Thoracic aorta (tissue), 2 donors: Measurements from ENCODE around the gene KIZ. TPM values are rescaled to one million over a fixed set of nuclear protein-coding genes. Genes with fewer than 3 reads are reported as not detected.

Source experiments
- ATAC-seq: fragments of 150-250 bp; one replicate; pipeline ENCODE4 v1.8.0; 2017; ENCODE audit warnings: low read depth; ENCODE audit not compliant: insufficient number of reproducible peaks, low FRiP score
- DNase-seq: peaks from one replicate; pipeline ENCODE4 v3.0.0-alpha.2; 2020; ENCODE audit warnings: low spot score
- H3K27ac ChIP-seq, 2 donors: fragments of 200-600 bp; sonication (generic); 1 replicate in 1 of 2; 2 replicates in 1 of 2; pipeline ENCODE4 v1.5.1; 2016; ENCODE audit warnings: mild to moderate bottlenecking in 2 of 2, moderate library complexity in 2 of 2
- H3K27me3 ChIP-seq: fragments of 200-600 bp; sonication (generic); replicated peaks from 2 replicates; pipeline ENCODE4 v1.6.0; 2016; ENCODE audit warnings: mild to moderate bottlenecking; ENCODE audit not compliant: insufficient read depth
- H3K36me3 ChIP-seq: fragments of 200-600 bp; sonication (generic); one replicate; pipeline ENCODE4 v1.5.1; 2016
- H3K4me1 ChIP-seq, 2 donors: fragments of 200-600 bp; sonication (generic); 1 replicate in 1 of 2; 2 replicates in 1 of 2; pipeline versions ENCODE4 v1.5.1 to v1.6.0; 2016; ENCODE audit warnings: low read depth in 2 of 2, mild to moderate bottlenecking in 1 of 2; ENCODE audit not compliant: control insufficient read depth in 1 of 2
- H3K4me3 ChIP-seq: fragments of 200-600 bp; sonication (generic); 2 replicates; pipeline ENCODE4 v1.5.1; 2016; ENCODE audit warnings: mild to moderate bottlenecking
- H3K9me3 ChIP-seq: fragments of 200-600 bp; sonication (generic); 2 replicates; pipeline ENCODE4 v1.5.1; 2016
- total RNA-seq, 2 donors: library from RNA; depleted of rRNA; stranded (reverse); fragments of >200 nt; gene quantifications; one replicate each; pipeline versions ENCODE4 v1.1.0 to v1.2.3, GENCODE V29; 2016
- TF ChIP-seq, protein P1 (sequence below): fragments of 200-600 bp; sonication (generic); IDR thresholded peaks from one replicate; pipeline ENCODE4 v1.5.1; 2019; ENCODE audit warnings: antibody characterized with exemption

KIZ gene
- total RNA-seq, 2 donors from 2014 or later, result 14.4 to 67.3 TPM

DNA sequence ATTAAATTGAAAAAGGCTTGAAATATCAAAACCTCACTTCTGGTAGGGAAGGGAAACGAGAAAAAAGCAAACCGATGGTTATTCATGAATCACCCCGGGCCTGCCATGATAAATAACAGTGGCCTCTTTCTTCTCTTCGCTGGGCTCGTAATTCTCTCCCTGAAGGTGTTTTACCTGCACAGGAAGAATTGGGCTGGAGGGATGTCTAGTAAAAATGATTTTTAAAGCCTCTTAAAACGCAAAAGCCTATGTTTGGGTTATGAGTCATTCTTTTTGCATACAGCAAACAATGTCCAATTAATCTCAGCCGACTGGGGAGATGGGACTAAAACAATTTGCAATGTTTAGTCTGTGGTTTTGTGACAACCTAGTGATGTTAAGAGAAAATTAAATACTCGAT is 36.5 kb upstream of the KIZ start:
- Histone ChIP-seq H3K27me3 (peaks cover 4% of the 10 kb centered on the region), H3K36me3 (no peaks in the 10 kb centered on the region), H3K4me3 (no peak overlapping the region), H3K9me3 (no peaks in the 10 kb centered on the region), H3K27ac (no peak overlapping the region), H3K4me1 (no peaks in the 10 kb centered on the region)
- TF ChIP-seq, protein P1, sequence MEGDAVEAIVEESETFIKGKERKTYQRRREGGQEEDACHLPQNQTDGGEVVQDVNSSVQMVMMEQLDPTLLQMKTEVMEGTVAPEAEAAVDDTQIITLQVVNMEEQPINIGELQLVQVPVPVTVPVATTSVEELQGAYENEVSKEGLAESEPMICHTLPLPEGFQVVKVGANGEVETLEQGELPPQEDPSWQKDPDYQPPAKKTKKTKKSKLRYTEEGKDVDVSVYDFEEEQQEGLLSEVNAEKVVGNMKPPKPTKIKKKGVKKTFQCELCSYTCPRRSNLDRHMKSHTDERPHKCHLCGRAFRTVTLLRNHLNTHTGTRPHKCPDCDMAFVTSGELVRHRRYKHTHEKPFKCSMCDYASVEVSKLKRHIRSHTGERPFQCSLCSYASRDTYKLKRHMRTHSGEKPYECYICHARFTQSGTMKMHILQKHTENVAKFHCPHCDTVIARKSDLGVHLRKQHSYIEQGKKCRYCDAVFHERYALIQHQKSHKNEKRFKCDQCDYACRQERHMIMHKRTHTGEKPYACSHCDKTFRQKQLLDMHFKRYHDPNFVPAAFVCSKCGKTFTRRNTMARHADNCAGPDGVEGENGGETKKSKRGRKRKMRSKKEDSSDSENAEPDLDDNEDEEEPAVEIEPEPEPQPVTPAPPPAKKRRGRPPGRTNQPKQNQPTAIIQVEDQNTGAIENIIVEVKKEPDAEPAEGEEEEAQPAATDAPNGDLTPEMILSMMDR, result no peak
- no peak for ATAC-seq
- DNase-seq, result no peak

DNA sequence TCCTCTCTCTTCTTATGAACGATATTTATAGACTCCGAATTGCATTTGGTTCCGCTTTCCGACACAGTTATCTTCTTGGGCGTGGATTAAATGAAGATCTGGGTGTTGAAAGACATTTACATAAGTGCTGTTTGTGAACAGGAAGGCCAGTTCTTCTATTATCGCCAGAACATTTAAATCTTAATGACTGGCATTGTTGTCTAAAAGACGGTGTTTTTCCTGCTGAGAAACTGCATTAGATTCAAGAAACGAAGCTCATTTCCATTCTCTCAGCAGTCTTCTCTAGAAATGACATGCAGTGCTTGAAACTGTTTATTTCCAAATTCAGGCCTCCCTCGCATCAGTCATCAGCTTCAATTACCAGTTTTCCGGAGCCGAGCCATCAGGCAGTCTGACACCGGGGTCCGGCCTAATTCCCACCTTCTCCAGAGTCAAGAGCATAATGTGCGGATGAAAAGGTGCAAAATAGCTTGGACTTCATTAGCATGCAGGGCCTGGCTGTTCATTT is 35.7 kb upstream of the KIZ start:
- TF ChIP-seq, protein P1, result no peak
- no peaks in the 10 kb centered on the region for H3K9me3 ChIP-seq
- no peak for DNase-seq
- ATAC-seq, result no peak
- no peaks in the 10 kb centered on the region for H3K36me3 ChIP-seq
- no peak overlapping the region for H3K4me3 ChIP-seq
- H3K27ac ChIP-seq, result no peak overlapping the region
- no peaks in the 10 kb centered on the region for H3K4me1 ChIP-seq
- H3K27me3 ChIP-seq, result peaks cover 4% of the 10 kb centered on the region

DNA sequence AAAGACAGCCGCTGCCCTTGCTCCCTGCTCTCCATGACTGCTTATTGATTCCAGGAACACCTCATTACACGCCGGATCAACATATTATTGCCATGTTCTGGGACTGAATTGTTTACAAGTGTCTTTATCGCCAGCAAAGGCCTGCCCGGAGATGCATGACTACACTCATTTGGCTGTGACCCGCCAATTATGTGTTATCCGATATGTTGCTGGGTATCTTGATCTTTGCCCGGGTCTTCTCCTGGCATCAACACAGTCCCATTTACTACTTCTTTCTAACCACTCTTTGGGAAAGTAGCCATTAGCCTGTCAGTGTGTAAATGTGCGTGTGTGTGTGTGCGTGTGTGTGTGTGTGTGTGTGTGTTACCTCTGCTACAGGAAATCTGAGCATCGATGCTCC is 35.2 kb upstream of the KIZ start:
- ATAC-seq (no peak), DNase-seq (no peak)
- Histone ChIP-seq H3K27ac (no peak overlapping the region), H3K4me3 (no peak overlapping the region), H3K27me3 (peaks cover 4% of the 10 kb centered on the region), H3K9me3 (no peaks in the 10 kb centered on the region), H3K4me1 (no peaks in the 10 kb centered on the region), H3K36me3 (no peaks in the 10 kb centered on the region)
- TF ChIP-seq, protein P1, result no peak

DNA sequence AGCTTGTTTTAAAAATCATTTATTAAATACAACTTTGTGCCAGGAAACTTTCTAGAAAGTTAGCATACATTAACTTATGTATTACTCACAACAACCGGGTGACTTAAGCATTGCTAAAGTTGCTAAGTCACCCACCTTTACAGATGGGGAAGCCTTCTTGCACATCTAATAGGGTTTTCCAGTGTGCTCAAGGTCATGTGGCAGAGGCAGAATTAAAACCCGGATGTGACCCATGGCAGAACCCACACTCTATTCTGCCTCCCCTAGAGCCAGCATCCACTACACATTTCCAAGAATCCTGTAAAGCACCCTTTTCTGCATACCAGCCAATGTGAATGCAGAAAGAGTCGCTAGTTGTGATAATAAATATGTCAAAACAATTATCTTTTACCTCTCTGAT is 33.1 kb upstream of the KIZ start:
- Histone ChIP-seq H3K36me3 (no peaks in the 10 kb centered on the region), H3K27me3 (peaks cover 4% of the 10 kb centered on the region), H3K27ac (no peak overlapping the region), H3K4me3 (no peak overlapping the region), H3K9me3 (no peaks in the 10 kb centered on the region), H3K4me1 (no peaks in the 10 kb centered on the region)
- TF ChIP-seq, protein P1, result no peak
- DNase-seq (no peak), ATAC-seq (no peak)

DNA sequence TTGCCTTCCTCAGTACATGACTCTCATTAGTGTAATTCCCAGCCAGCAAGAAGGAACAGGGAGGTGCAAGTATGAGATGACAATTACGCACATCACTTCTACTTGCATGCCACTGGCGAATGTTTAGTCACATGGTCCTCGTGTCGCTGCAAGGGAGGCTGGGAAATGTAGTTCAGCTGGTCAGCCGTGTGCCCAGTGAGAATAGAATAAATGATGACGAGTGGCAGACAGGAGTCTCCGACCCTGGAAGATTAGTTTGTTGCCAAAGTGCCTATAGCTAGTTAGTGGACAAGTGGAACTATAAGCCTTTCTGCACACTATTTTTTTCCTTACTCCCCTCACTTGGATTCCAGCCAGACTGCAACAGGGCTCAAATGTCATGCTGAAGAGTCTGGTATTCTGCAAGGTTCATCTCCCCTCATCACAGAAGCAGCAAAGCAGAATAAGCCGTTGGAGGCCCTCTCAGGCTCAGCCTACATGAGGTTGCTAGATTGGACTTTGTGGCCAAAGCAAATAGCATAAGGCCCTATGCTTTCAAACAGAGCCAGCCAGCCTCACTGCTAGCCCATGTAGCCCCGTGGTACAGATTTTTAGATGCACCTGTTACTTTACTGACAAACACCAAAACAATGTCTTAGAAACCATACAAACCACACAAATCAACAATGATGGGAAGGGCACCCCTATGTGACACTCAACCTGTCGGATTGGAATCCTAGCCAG is 29.4 kb upstream of the KIZ start:
- DNase-seq (no peak), ATAC-seq (no peak)
- Histone ChIP-seq H3K4me1 (peaks cover 19% of the 10 kb centered on the region in 2 donors), H3K36me3 (no peaks in the 10 kb centered on the region), H3K27me3 (peaks cover 13% of the 10 kb centered on the region), H3K9me3 (no peaks in the 10 kb centered on the region), H3K27ac (no peak overlapping the region), H3K4me3 (no peak overlapping the region)
- TF ChIP-seq, protein P1, result no peak
